AG04450 (cell line): Measurements from ENCODE around the gene CDC42BPA. TPM values are rescaled to one million over a fixed set of nuclear protein-coding genes. Genes with fewer than 3 reads are reported as not detected.
A peak's percentile ranks its signal among the peaks of the same experiment; 100 is the strongest.

Experiments used
- CTCF ChIA-PET: fragments of 300-600, 350-600 bp; formaldehyde crosslinking; extraction: SDS; loops from one replicate; lab custom pipeline; 2022; ENCODE audit warnings: antibody characterized with exemption, inconsistent platforms; lab: Charles Lee
- POLR2A ChIA-PET: fragments of 350-600 bp; formaldehyde crosslinking; extraction: SDS; loops from one replicate; lab custom pipeline; 2021; ENCODE audit warnings: antibody characterized with exemption, inconsistent platforms; lab: Yijun Ruan, JAX
- DNase-seq: peaks from one replicate; pipeline ENCODE4 v3.0.0-alpha.2; 2011; ENCODE audit warnings: low read depth, low spot score
- H3K27ac ChIP-seq: one replicate; pipeline ENCODE4 v1.5.1; 2012; ENCODE audit warnings: low read depth, low read length, control low read depth
- H3K27me3 ChIP-seq: one replicate; pipeline ENCODE4 v1.6.0; 2012; ENCODE audit warnings: low read length; ENCODE audit not compliant: control insufficient read depth, insufficient read depth
- H3K4me3 ChIP-seq: 2 replicates; pipeline ENCODE4 v1.5.1; 2011; ENCODE audit warnings: mild to moderate bottlenecking, low read depth, low read length, control low read depth
- H3K9me3 ChIP-seq: 2 replicates; pipeline ENCODE4 v1.5.1; 2012; ENCODE audit warnings: low read length; ENCODE audit not compliant: control insufficient read depth, insufficient read depth
- polyA plus RNA-seq: library from polyadenylated mRNA; depleted of rRNA; stranded (reverse); fragments of >200 nt; gene quantifications from 2 replicates; pipeline ENCODE4 v1.2.3, GENCODE V29; 2011
- TF ChIP-seq, protein P1 (sequence below): IDR thresholded peaks from 2 replicates; pipeline ENCODE4 v1.5.1; 2011; ENCODE audit warnings: low read depth, low read length, control low read depth, inconsistent platforms

CDC42BPA gene
- polyA plus RNA-seq, 1 experiment = 30.7 TPM

DNA sequence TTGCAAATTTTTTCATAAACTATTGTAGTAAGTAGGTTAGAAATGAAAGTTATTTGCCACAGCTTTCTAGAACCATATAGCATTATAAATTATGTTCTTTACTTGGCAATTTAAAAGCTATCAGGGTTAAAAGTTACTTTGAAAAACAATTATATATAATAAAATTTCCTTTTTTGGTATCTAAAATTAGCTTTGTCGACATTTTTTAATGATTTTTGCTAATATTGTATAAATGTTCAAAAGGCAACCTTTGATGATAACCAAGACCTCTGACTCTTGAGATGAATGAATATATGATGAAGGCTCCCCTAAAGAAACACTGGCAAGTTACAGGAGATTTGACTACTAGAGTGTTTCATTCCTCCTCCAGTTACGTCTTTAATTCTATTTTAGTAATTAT lies 121.2 kb downstream of the CDC42BPA start:
- Histone ChIP-seq H3K27me3 (no peaks in the 10 kb centered on the region), H3K4me3 (no peak overlapping the region), H3K27ac (no peak overlapping the region), H3K9me3 (no peaks in the 10 kb centered on the region)
- no peak for DNase-seq
- ChIA-PET POLR2A (no interaction called here), CTCF (no interaction called here)
- TF ChIP-seq, protein P1, sequence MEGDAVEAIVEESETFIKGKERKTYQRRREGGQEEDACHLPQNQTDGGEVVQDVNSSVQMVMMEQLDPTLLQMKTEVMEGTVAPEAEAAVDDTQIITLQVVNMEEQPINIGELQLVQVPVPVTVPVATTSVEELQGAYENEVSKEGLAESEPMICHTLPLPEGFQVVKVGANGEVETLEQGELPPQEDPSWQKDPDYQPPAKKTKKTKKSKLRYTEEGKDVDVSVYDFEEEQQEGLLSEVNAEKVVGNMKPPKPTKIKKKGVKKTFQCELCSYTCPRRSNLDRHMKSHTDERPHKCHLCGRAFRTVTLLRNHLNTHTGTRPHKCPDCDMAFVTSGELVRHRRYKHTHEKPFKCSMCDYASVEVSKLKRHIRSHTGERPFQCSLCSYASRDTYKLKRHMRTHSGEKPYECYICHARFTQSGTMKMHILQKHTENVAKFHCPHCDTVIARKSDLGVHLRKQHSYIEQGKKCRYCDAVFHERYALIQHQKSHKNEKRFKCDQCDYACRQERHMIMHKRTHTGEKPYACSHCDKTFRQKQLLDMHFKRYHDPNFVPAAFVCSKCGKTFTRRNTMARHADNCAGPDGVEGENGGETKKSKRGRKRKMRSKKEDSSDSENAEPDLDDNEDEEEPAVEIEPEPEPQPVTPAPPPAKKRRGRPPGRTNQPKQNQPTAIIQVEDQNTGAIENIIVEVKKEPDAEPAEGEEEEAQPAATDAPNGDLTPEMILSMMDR = no peak

DNA sequence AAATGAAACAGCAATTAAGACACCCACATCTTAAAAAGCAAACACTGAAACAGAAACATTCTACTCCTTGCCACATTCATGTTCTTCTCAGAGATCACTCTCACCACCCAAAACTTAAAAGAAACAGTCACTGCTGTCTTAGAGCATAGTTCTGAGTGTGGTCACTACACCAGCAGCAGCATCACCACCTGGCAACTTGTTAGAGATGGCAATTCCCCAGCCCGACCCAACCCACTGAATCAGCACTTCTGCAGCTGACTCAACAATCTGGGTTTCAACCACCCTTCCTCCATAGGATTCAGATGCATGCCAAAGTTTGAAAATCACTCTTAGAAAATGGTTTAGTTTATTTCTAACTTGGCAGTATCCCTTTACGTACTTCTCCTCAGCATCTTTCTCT lies 126.1 kb downstream of the CDC42BPA start:
- TF ChIP-seq, protein P1 = no peak
- Histone ChIP-seq H3K27me3 (no peaks in the 10 kb centered on the region), H3K27ac (no peak overlapping the region), H3K9me3 (no peaks in the 10 kb centered on the region), H3K4me3 (no peak overlapping the region)
- ChIA-PET CTCF (no interaction called here), POLR2A (interaction anchor here (0.6 kb wide), 1 partner anchor 126 kb away, joined by 3 read pairs; no protein-coding TSS in a partner anchor)
- DNase-seq = peak; percentile 94

DNA sequence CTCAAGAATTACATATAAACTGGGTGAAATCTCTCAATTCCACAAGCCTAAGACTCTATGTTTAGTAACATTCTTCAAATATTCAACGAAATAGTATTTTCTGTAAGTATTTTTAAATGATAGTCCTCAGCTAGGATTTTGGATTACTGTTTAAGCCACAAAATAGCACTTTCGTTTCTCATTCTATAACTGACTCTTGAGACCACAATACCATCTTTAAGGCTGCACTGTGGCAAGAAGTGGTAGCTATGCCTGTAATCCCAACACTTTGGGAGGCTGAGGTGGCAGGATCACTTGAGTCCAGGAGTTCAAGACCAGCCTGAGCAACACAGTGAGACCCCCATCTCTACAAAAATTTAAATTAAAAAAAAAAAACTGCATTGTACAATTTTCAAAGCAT lies 126.7 kb downstream of the CDC42BPA start:
- Histone ChIP-seq H3K9me3 (no peaks in the 10 kb centered on the region), H3K27me3 (no peaks in the 10 kb centered on the region), H3K4me3 (no peak overlapping the region), H3K27ac (no peak overlapping the region)
- ChIA-PET CTCF (no interaction called here), POLR2A (no interaction called here)
- TF ChIP-seq, protein P1 = no peak
- no peak for DNase-seq

DNA sequence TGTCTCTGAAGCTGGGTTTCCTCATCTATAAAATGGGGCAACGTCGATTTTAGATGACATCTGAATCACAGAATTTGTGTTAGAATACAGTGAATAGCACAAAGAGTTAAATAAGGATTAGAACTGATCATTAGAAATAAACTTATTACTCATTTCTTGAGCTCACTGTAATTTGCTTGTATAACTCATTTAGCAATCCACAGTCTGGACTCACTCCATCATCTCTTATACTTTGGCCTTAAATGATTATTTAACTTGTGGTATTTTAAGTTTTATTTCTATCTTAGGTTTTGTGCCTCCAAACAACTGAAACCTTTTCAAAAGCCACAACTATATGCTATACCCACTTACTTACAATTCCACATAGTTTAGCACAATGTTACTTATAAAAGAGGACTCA lies 128.0 kb downstream of the CDC42BPA start:
- Histone ChIP-seq H3K27me3 (no peaks in the 10 kb centered on the region), H3K27ac (no peak overlapping the region), H3K4me3 (no peak overlapping the region), H3K9me3 (no peaks in the 10 kb centered on the region)
- TF ChIP-seq, protein P1 = no peak
- POLR2A ChIA-PET = no interaction called here
- no peak for DNase-seq
- CTCF ChIA-PET = no interaction called here

DNA sequence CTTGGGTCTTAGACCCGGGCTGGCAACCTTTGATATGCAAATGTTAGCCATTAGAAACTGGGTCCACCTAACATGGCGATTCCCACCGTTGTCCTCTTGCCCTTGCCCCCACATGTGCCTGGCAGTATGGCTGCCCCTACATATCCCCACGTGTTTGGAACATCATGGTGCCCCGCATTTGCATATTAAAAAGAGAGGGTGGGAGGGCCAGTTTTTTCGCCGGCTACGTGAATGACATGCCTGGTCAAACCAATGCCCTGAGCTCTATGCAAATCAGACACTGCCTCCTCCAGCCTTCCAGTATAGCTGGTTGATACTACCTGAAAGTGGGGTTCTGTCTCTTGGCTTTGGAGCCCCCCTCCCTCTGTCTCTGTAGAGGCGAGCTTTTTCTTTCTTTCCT lies 133.0 kb downstream of the CDC42BPA start:
- TF ChIP-seq, protein P1 = no peak
- CTCF ChIA-PET = interaction anchor here (0.8 kb wide), 1 partner anchor 16 kb away, joined by 3 read pairs; no protein-coding TSS in a partner anchor
- Histone ChIP-seq H3K9me3 (no peaks in the 10 kb centered on the region), H3K27ac (no peak overlapping the region), H3K4me3 (no peak overlapping the region), H3K27me3 (no peaks in the 10 kb centered on the region)
- no peak for DNase-seq
- POLR2A ChIA-PET = no interaction called here
